CD4-positive, alpha-beta T cell treated with Interleukin-17A for 1 hour (primary cell): Measurements from ENCODE around the gene ABRAXAS1.
A peak's percentile ranks its signal among the peaks of the same experiment; 100 is the strongest.
"Not testable (repeated sequence)": the region's sequence is repeated elsewhere in the genome, so short reads cannot be mapped to it uniquely, and the experiment has no call there.

Source experiments
- DNase-seq: peaks from one replicate; pipeline ENCODE4 v3.0.0-alpha.2; 2020

ABRAXAS1 gene

DNA sequence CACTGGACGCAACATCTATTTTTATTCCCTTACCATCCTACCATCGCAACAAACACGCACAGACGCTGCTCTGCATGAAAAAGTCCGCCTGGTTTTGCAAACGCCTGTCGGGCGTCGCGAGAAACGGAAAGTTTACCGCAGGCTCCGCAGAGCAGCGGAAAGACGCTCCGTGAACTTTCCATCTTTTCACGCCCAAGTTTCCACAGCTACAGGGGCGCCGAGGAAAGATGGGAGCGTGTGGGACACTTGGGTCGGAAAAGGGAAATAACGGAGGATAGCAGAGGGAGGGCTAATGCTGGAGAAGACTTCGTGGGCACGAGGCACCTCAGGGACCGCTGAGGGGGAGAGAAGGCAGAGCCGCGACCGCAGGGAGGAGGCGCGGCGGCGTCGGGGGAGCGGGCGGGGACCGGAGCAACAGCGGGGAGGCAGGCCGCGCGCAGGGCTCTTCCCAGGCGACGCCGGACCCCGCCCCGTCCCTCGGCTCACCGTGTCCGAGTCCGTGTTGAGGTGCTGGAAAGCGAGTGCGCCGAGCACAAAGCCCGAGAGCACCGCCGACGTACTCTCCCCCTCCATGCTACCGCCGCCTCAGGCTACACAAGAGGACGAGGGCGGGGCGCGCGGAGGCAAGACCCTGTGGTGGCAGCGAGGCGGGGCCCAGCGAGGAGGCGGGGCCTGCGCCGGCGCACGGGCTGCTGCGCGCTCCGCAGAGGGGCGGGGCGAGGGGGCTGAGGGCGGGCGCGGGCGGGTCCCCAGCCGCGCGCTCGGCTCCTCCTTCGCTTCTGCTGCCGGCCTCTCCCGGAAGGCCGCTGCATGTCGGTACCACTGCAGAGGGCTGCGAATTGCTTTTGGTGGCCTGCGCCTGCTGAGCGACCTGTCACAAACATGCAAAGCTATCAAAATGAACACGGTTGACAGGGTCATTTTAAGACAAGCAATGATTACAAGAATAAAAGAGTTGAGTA, at the start of gene ABRAXAS1:
Gene ABRAXAS1 (minus strand): TSS at position 601 of the 962 bp plus-strand sequence. CDS start 28 bp downstream, at position 573.
- DNase-seq: peak; percentile 94

DNA sequence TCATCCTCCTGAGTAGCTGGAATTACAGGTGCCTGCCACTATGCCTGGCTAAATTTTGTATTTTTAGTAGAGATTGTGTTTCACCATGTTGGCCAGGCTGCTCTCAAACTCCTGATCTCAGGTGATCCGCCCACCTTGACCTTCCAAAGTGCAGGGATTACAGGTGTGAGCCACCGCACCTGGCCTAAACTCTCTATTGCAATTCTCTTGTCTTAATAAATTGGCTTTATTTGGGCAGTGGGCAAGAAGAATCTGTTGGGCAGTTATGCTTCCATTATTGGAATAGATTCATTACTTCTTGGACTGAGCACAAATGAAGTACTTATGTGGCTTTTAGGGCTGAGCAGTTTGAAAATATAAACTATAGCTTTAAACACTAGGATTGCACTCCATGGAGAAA, 42.8 kb upstream of the ABRAXAS1 start:
- DNase-seq: no peak

DNA sequence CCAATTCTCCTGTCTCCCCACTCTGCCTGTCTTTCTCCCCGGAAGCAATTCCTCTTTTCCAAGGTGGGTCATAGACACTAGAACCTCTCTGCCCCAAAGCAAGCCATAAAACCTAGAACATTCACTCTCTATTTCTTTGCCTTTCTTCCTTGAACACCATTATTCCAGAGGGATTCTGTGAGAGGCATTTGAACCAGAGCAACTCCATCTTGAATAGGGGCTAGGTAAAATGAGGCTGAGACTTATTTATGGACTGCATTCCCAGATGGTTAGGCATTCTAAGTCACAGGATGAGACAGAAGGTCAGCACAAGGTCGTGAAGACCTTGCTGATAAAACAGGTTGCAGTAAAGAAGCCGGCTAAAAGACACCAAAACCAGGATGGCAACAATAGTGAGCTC, 37.3 kb upstream of the ABRAXAS1 start:
- DNase-seq: no peak

DNA sequence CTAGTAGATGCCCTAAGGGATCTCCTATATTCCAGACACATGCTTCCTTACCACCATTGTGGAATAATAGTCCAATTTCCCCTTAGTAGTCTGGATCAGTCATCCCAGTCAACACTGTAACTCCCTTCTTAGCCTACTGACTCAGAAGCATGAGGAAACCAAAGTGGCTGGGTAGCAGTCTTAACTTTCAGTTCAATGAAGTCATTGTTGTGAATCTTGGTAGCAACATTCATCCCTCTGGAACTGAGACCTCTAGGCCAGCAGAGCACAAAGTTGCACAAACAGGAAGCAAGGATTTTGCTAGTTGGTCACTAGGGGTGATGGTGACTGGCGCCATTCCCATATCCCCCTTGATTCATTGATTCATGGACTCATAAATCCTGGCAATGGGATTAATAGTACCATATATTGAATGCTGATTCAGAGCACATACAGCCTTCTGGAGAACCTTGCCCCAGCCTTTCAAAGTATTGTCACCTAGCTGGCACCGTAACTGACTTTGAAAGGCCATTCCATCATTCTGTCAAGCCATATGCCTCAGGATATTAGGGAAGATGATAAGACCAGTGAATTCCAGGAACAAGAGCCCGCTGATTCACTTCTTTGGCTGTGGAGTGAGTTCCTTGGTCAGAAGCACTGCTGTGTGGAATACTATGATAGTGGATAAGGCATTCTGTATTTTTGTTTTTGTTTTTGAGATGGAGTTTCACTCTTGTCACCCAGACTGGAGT, 31.3 kb upstream of the ABRAXAS1 start:
- no peak for DNase-seq

DNA sequence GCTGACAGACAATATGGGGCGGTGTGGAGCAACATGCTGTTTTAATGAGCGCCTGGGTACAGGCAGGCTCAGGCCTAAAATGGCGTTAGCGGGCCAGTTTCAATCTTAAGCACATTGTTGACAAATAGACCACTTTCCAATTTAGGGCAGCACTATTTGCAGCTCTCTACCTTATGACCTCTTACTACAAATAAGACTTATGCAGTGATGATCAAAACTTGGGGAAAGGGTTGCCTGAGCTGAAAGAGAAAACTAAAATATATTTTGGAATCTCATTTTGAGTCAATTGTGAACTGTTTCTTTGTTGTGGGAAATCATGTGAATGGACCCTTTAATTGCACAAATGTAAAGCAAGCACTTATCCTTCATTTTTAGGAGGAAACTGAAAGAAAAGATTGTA, 25.5 kb upstream of the ABRAXAS1 start:
- no peak for DNase-seq

DNA sequence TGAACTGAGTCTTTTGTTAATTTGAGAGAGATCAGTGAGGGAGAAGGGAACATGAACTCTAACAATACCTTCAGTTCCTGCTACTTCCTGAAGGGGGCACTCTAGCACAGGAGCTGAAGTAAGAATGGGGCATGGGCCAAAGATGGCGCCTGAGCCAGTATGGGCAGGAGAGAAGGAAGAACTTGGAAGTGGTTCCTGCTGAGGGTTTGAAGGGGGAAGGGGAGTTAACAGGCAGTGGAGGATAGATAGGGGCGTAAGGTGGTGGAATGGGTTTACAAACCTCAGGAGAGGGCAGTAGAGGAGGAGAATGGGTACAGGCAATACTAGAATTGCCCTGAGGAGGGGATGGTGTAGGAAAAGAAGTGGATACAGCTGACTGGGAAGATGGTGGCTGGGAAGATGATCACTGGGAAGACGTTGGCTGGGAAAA, 24.3 kb upstream of the ABRAXAS1 start:
- DNase-seq: peak; percentile 72

GRCh38 chr4:83504996-83505395, 20.1 kb upstream of the ABRAXAS1 start:
- DNase-seq: no peak

GRCh38 chr4:83504503-83504902, 19.6 kb upstream of the ABRAXAS1 start:
- DNase-seq: no peak

GRCh38 chr4:83503974-83504373, 19.1 kb upstream of the ABRAXAS1 start:
- peak; percentile 48 for DNase-seq

GRCh38 chr4:83501671-83502070, 16.8 kb upstream of the ABRAXAS1 start:
- not testable (repeated sequence) for DNase-seq

GRCh38 chr4:83498187-83498586, 13.3 kb upstream of the ABRAXAS1 start:
- DNase-seq: no peak

DNA sequence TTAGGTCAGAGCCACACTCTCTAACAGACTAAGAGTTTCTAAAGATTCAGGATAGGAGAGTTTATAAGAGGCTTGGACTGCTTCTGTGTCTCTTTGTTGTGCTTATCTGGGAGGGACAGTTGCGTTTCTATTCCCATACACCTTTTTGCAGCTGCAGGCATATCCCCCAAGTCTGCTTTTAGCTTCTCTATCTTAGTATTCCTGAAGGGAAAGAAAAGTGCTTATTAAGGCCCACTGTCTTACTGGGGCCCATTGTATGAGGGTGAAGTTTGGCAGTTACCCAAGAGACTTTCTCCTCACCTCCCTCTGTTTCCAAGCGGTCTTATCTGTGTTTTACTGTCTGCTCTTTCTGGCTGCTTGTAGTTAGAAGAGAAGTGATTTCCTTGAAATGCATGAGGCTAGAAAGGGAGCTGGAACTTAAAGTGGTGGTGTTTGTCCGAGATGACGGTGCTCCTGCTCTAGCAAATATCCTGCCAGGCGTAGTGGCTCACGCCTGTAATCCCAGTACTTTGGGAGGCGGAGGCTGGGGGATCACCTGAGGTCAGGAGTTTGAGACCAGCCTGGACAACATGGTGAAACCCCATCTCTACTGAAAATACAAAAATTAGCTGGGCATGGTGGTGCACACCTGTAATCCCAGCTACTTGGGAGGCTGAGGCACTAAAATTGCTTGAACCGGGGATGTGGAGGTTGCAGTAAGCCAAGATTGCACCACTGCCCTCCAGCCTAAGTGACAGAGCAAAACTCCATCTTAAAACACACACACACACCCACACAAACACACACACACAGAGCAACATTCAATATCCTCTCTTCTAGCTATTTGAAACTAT, 11.4 kb upstream of the ABRAXAS1 start:
- not testable (repeated sequence) for DNase-seq

DNA sequence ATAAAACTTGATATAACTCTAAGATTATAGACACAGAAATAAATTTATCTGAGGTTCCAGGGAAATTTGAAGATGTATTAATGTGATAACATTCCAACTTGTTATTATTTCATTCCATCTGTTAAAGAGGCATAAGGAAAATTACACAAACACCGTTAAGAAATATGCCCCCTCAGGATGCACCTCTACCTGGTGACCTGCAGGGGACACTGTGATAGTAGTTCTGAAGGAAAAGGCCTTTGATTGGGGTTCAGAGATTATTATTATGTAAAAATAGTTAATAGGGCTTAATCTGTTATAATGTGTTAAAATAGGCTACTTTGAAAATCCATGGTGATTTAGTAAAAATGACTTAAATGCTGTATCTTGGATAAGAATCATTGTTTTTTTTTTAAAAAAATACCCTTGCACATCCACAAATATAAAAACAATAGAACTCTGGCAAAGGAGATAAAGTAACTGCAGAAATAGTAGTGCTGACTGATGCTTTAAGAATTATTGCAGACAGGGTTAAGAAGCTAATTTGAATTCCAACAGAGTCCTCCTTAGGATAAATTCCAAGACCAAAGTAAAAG, 6.1 kb upstream of the ABRAXAS1 start:
- DNase-seq: peak; percentile 50

DNA sequence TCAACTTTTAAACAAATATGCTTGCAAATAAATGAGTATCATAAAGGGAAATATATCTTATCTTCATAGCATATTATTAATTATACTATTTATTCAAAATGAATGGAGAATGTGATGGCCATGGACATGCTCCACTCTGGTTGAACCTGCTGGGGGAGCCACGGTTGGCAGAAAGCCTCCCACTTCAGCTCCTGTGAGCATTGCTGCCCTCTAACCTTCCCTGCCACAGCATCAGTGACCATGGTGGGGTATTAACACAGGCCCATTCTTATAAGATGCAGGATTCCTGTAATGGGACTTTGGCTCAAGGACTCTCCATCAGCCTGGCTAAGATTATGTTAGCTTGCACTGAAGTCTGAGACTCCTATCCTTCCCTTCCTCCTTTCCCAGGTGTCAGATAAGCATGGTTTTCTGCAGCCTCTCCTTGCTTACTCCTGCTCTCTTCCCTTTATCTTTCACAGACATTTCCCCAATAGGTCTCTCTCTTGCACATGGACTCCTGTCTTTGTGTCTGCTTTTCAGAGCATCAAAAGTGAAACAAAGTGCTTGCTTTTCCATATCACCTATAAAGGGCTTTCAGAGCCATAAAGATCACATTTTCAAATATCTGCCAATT, 4.9 kb upstream of the ABRAXAS1 start:
- DNase-seq: no peak

- no peak for DNase-seq
These were observed 1.7 kb upstream of the ABRAXAS1 start for GRCh38 chr4:83486457-83487129.

- no peak for DNase-seq
These were observed 10.9 kb downstream of the ABRAXAS1 start for GRCh38 chr4:83473966-83474365.

DNA sequence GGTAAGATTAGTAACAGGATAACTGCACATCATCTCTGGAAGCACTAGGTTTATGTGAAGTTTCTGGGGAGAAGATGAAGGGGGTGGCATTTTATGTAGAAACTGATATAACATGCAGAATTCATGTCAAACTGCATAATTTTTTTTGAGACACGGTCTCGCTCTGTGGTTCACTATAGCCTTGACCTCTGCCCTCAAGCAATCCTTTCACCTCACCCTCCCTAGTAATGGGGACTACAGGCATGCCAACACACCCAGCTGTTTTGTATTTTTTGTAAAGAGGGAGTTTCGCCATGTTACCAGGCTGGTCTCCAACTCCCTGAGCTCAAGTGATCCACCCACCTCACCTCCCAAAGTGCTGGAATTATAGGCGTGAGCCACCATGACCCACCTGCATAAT, 11.5 kb downstream of the ABRAXAS1 start:
- DNase-seq: no peak

DNA sequence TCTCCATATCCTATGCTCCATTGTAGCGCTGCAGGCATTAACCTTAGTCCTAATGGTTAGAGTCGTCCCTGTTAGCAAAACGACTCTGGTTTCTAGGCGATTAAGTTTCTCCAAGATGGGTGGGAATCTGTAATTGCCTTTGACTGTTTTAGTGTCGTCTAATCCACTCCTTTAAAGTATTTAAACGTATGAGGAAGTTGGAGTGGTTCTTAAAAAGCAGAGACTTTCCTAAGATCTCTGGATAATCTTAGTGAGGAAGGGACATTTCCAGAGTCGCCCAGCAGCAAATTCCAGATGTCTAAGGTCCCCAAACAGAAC, 28.8 kb downstream of the ABRAXAS1 start:
- DNase-seq: no peak

DNA sequence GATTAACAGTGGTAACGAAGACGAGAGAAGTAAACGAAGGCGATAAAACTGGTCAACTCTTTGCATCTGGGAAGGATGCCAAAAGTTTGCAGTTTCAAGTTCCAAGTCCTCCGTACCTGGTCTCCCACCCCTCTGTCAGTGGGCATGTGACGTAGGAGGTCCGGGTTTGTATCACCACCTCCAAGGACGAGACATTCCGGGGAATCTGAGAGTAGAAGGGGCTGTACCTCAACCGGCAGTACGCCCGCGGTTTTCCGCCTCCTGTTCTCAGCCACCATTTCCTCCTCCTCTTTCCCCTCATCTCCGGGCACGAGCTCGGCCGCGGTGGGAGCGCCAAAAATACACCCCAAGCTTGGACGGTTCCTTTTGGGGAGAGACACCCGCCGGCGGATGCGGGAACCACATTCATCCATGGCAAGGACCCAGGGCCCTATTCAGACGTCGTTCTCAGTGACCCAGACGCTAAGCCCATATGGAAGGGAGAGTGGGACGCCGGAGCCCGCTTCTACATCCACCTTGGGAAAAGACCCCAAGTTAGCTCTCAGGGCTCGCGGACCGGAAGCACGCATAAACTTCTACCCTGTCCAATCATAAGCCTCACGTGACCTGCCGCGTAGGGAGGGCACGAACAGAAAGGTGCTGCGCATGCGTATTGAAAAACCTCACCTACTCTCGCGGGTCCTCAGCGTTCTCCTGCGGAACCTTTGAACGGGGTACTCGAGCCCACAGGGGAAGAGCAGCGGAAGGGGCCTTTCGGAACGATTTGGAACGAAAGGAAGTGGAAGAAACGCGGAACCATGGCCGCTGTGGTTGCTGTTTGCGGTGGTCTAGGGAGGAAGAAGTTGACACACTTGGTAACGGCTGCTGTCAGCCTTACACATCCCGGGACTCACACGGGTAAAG, 29.4 kb downstream of the ABRAXAS1 start, which contains the start of the genes HELQ and MRPS18C:
Gene HELQ (minus strand): TSS at position 543 of the 903 bp plus-strand sequence. CDS start 130 bp downstream, at position 413.
Gene MRPS18C (plus strand): TSS at position 778 of the 903 bp plus-strand sequence. CDS start 20 bp downstream, at position 798.
- DNase-seq: peak; percentile 98

GRCh38 chr4:83454686-83455085, 30.2 kb downstream of the ABRAXAS1 start:
- peak; percentile 21 for DNase-seq
